Measurements from ENCODE around the gene LRP8.

Gene LRP8

GRCh38 chr1:53246261-53247134 lies 81.4 kb downstream of the LRP8 start:
- DNase-seq (ENCODE audit: low read depth) = no peak
- H3K4me3 ChIP-seq (ENCODE audit: low read depth, low read length) = no peak overlapping the region
- TF ChIP-seq, protein P1, sequence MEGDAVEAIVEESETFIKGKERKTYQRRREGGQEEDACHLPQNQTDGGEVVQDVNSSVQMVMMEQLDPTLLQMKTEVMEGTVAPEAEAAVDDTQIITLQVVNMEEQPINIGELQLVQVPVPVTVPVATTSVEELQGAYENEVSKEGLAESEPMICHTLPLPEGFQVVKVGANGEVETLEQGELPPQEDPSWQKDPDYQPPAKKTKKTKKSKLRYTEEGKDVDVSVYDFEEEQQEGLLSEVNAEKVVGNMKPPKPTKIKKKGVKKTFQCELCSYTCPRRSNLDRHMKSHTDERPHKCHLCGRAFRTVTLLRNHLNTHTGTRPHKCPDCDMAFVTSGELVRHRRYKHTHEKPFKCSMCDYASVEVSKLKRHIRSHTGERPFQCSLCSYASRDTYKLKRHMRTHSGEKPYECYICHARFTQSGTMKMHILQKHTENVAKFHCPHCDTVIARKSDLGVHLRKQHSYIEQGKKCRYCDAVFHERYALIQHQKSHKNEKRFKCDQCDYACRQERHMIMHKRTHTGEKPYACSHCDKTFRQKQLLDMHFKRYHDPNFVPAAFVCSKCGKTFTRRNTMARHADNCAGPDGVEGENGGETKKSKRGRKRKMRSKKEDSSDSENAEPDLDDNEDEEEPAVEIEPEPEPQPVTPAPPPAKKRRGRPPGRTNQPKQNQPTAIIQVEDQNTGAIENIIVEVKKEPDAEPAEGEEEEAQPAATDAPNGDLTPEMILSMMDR (IDR thresholded peaks at IDR 0.05; ENCODE audit: low read depth, low read length, missing control alignments) = no peak

DNA sequence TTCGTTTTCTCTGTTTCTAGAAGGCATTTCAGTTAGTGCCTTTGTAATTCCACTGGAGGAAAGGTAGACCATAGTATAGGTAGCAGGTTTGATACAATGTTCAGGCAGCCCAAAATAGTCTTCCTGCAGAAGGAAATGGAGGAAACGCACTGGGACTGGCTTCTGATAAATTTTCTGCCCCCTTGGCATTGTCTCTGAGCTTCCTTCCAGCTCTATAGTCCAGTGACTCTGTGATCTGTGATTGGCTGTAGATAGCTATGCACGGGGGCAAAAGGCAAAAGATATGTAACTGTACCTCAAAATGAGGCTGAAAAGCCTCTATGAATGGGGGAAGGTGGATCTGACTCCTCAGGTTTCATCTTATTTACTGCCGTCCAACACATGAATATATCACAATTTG lies 83.7 kb downstream of the LRP8 start:
- H3K4me3 ChIP-seq (ENCODE audit: low read depth, low read length) = no peak overlapping the region
- DNase-seq (ENCODE audit: low read depth) = no peak
- TF ChIP-seq, protein P1 (IDR thresholded peaks at IDR 0.05; ENCODE audit: low read depth, low read length, missing control alignments) = no peak

GRCh38 chr1:53242381-53242780 lies 85.5 kb downstream of the LRP8 start:
- TF ChIP-seq, protein P1 (IDR thresholded peaks at IDR 0.05; ENCODE audit: low read depth, low read length, missing control alignments) = no peak
- no peak for DNase-seq (ENCODE audit: low read depth)
- H3K4me3 ChIP-seq (ENCODE audit: low read depth, low read length) = no peak overlapping the region

- no peak for DNase-seq (ENCODE audit: low read depth)
- TF ChIP-seq, protein P1 (IDR thresholded peaks at IDR 0.05; ENCODE audit: low read depth, low read length, missing control alignments) = no peak
- H3K4me3 ChIP-seq (ENCODE audit: low read depth, low read length) = no peak overlapping the region
Observed at GRCh38 chr1:53241828-53242227, 86.0 kb downstream of the LRP8 start.

DNA sequence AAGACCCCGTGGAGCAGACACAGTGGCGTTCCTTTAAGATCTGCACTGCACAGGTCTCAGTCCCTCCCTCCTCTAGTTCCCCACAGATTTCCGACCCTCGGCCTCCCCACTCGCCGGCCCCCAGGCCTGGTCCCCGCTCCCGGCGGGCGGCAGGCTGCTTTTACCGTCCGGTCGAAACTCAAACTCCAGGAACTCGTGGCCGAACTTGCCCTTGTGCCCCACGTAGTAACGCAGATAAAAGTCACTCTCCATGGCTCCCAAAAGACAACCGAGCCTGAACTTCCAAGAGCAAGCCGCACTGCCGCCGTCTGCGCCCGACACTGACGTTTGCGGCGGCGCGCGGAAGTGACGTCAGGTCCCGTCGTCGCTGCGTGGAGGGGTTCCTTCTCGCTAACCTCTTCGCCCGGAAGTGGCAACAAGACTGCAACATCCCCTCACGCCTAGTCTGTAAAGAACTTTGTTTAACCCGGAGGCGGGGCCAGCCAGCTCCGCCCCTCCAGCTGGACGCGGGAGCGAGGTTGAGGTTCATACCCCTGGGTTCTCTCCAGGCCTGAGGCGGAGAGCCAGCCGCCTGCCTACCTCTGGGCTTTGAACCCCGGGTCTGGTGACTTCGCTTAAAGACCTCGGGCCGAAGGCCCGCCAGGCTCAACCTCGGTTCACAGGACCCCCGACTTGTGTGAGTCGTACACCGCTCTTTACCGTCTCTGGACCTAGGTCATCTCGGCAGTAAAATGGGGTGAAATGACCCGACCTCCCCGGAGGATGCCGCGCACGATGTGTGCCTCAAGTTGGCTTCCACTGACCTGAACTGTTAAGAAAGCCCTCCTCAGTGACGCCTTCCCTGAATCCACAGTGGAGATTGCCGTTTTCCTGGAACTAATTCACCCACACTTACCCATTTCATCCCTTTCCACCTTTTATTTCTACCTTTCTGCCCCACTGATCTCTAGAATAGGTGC lies 89.4 kb downstream of the LRP8 start, which contains the start of gene MAGOH:
Gene MAGOH, minus strand, starts transcription at position 322 of the 959 bp plus-strand sequence. Its CDS starts 70 bp downstream, at position 252.
- TF ChIP-seq, protein P1 (IDR thresholded peaks at IDR 0.05; ENCODE audit: low read depth, low read length, missing control alignments) = no peak
- peak; percentile 91 for DNase-seq (ENCODE audit: low read depth)
- H3K4me3 ChIP-seq (ENCODE audit: low read depth, low read length) = peak within 1 kb of the TSS; percentile 93

DNA sequence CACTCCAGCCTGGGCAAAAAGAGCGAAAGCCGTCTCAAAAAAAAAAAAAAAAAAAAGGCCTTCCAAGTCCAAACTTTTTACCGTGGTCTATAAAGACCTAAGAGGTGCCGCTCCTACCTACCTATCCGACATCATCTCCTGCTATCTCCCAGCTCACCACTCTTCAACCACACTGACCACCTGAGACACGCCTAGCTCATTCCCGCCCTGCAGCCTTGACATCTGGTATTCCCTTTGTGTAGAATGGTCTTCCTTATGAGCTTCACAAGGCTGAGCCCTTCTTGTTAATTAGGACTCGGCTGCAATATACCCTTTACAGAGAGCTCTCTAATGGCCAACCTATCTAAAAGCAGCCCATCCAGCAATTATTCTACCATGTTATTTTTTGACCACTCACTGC lies 90.2 kb downstream of the LRP8 start:
- peak overlapping the region; percentile 93 for H3K4me3 ChIP-seq (ENCODE audit: low read depth, low read length)
- DNase-seq (ENCODE audit: low read depth) = no peak
- TF ChIP-seq, protein P1 (IDR thresholded peaks at IDR 0.05; ENCODE audit: low read depth, low read length, missing control alignments) = no peak
